HG03378 (cell line): ENCODE results near the gene LTBP4.
"Not testable (repeated sequence)": the region's sequence is repeated elsewhere in the genome, so short reads cannot be mapped to it uniquely, and the experiment has no call there.

Experiments used
- ATAC-seq: cut with Tn5 transposase; IDR thresholded peaks from one replicate; pipeline ENCODE4 v1.9.1; 2021; ENCODE audit warnings: mild to moderate bottlenecking, moderate library complexity; ENCODE audit not compliant: unreplicated experiment

The LTBP4 gene

DNA sequence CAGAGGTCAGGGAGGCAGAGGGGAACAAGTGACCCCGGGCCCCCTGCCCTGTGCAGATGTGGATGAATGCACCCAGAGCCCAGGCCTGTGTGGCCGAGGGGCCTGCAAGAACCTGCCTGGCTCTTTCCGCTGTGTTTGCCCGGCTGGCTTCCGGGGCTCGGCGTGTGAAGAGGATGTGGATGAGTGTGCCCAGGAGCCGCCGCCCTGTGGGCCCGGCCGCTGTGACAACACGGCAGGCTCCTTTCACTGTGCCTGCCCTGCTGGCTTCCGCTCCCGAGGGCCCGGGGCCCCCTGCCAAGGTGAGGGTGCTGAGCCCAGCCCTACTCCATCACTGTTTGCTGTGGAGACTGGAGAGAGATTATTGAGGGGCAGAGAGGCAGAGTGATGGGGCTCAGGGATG, 9.9 kb downstream of the LTBP4 start:
- ATAC-seq = no peak

DNA sequence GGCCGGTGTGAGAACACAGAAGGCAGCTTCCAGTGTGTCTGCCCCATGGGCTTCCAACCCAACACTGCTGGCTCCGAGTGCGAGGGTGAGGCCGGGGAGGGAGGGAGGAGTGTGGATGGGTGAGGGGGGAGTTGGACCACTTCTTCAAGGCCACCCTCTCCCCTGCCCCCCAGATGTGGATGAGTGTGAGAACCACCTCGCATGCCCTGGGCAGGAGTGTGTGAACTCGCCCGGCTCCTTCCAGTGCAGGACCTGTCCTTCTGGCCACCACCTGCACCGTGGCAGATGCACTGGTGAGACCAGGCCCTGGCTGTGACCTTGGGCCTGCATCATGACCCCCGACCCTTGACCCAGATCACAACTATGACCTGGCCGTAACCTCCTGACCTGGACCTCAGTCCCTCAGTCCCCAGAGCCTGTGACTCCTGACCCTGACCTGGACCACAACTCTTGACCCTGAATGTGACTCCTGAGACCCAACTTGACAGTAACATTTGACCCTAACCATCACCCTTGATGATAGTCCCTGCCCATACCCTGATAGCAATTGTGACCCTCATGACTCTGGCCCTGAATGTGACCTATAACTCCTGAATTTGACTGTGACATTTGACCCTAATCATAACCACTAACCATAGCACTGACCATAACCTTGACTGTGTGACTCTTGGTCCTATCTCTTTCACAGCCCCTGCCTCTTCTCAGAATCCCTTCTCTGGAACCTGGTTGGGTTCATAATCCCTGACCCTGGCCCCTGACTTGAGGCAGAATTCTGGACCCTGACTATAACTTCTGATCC, 10.9 kb downstream of the LTBP4 start:
- no peak for ATAC-seq

DNA sequence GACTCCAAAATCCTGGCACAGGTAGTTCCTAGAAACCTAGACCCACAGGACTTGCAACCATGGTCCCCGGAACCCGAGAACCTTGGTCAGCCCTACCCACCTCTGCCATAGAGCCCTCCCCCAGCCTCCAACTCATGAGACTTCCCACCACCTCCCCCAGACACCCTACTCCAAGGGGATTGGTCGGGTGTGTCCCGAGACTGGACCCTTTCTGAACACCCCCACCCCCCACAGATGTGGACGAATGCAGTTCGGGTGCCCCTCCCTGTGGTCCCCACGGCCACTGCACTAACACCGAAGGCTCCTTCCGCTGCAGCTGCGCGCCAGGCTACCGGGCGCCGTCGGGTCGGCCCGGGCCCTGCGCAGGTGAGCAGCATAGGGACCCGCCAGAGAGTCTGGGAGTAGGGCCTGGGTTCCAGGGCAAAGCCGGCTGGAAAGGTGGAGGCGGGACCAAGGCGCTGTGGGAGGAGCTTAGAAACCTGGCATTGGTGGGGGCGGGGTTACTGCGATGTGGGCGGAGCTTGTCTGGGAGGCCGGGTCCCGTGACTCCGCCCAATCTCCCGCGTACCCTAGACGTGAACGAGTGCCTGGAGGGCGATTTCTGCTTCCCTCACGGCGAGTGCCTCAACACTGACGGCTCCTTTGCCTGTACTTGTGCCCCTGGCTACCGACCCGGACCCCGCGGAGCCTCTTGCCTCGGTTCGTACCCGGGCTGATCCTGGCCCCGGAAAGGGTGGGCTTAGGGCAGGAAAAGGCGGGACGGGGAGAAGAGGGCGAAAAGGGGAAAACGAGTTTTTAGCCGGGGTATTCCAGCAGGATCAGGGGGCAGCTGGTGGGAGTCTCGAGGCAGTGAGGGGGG, 11.9 kb downstream of the LTBP4 start:
- no peak for ATAC-seq

DNA sequence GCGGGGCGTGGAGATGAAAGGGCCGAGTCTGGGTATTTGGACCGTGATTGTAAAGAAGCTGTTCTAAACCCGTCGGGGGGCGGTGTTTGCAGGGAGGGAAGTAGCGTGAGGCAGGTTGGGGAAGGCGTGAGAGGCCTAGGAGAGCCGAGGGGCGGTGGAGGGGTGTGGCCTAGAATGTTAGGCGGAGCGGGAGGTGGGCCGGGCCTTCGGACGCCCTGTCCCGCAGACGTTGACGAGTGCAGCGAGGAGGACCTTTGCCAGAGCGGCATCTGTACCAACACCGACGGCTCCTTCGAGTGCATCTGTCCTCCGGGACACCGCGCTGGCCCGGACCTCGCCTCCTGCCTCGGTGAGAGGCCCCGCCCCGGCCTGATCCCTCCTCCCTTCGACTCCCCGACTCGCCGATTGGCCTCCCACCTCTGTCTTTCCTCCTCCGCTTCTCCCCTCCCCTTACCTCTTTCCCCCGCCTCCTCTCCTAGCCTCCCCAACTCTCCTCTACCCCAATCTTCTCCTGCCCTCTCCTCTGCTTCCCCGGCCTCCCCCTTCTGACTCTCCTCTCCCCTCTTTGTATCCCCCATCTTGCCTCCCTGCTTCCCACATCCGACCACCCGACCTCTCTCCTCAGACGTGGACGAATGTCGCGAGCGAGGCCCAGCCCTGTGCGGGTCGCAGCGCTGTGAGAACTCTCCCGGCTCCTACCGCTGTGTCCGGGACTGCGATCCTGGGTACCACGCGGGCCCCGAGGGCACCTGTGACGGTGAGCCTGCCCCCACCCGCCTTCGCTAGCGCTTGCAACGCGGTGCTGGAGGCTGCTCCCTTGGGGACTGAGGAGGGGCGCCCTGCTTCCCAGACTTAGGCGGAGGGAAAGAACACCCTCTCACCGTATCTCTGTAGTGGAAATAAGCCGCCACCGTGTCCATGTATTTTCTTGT, 12.8 kb downstream of the LTBP4 start:
- no peak for ATAC-seq

DNA sequence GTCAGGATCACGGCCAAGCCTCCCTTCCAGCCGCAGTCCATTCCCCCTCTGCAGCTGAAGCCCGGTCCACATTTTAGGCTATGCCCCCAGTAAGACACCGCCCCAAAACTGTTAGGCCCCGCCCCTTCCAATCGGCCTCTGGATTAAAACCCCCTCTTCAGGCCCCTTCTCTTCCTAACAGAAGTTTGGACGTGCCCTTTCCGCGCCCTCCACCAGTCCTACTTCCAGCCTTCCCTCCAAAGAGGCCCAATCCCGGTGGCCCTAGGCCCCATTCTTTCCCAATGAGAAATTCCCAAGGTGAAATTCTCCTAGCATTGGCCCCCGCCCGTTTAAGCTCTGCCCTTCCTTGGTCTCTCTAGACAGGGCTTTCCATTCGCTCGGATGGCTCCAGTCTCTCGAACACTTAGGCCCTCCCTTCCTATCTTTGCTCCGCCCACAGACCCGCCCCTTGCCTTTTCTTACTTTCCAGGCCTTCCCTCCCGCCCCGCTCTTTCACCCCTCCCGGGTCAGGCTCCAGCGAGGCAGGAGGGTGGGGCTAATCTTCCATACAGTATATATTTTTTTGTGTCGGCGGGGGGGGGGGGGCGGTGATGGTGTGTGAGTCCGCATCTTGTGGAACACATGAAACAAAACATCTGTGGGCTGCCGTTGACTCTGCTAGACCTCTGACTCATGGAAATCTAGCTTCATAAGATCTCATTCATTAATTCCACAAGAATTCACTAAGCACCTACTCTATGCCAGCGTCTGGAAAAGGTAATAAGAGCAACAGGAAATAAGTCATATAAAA, 13.6 kb downstream of the LTBP4 start:
- no peak for ATAC-seq

DNA sequence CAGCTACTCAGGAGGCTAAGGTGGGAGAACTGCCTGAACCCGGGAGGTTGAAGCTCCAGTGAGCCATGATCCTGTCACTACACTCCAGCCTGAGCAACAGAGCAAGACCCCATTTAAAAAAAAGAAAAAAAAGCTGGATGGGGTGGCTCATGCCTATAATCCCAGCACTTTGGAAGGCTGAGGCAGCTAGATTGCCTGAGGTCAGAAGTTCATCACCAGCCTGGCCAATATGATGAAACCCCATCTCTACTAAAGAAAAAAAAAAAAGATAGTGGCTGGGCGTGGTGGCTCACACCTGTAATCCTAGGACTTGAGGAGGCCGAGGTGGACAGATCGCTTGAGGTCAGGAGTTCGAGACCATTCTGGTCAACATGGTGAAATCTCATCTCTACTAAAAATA, 15.0 kb downstream of the LTBP4 start:
- no peak for ATAC-seq

DNA sequence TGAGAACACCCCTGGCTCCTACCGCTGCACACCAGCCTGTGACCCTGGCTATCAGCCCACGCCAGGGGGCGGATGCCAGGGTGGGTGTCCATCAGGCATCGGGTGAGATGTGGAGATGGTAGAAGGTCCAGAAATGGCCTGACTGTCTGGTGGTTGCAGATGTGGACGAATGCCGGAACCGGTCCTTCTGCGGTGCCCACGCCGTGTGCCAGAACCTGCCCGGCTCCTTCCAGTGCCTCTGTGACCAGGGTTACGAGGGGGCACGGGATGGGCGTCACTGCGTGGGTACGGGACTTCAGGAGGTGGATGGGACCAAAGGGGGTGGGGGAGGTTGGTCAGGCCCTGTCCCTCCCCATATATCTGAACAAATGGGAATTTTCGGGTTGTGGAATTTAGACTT, 15.8 kb downstream of the LTBP4 start:
- ATAC-seq = no peak

DNA sequence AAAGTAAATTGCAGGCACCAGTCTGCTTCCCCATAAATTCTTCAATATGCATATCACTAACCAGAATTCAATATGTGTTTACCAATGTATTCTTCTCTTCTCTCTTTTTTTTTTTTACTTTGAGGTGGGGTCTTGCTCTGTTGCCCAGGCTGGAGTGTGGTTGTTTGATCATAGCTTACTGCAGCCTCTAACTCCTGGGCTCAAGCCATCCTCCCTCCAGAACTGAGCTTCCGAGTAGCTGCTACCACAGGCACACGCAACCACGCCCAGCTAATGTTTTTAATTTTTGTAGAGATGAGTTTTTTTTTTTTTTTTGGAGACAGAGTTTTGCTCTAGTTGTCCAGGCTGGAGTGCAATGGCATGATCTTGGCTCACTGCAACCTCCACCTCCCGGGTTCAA, 16.8 kb downstream of the LTBP4 start:
- ATAC-seq = no peak

DNA sequence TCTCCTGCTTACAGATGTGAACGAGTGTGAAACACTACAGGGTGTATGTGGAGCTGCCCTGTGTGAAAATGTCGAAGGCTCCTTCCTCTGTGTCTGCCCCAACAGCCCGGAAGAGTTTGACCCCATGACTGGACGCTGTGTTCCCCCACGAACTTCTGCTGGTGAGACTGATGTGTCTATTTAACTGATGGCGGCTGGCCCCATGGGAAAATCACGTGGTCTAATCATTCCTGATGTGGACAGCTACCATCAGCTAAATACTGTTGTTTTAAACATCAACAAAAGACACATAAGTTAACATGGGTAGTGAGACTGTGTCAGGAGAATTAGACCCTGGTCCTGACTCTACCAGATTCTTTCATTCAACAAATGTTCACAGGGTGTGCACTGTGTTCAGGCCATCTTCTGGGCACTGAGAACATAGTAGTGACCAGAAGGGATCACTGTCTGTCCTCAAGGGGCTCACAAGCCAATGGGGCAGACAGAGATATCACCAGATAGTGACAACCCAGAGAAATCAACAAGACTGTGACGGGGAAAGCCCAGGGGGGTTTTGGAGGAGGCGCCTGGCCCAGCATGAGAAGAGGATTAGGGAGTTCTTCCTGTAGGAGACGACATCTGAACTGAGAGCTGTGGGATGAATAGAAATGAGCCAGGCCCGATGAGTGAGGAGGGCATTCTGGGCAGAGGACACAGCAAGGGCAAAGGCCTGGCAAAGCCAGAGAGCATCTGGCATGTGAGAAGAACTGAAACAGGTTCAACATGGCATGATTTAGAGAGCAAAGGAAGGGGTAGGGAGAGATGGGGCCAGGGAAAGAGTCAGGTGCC, 18.4 kb downstream of the LTBP4 start:
- no peak for ATAC-seq

DNA sequence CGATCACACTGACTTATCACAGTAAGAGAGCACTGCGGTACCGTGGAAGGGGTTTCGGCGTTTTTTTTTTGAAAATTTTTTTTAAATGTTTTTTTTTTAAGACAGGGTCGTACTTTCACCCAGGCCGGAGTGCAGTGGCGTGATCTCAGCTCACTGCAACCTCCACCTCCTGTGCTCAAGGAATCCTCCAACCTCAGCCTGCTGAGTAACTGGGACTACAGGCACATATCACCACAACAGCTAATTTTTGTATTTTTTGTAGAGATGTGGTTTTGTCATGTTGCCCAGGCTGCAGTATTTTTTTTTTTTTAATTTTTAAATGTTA, 19.0 kb downstream of the LTBP4 start:
- no peak for ATAC-seq

DNA sequence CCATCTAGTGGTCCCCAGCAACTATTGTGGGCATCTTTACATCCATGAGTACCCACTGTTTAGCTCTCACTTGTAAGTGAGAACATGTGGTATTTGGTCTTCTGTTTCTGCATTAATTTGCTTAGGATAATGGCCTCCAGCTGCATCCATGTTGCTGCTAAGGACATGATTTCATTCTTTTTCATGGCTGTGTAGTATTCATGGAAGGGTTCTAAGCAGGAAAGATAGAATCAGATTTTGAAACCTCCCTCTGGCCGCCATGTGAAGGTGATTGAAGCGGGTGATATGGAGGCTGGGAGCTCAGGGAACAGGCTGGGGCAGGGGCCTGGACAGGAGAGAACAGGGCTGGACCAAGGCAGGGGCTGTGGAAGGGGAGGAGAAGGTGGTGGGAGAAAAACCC, 20.1 kb downstream of the LTBP4 start:
- ATAC-seq = no peak

DNA sequence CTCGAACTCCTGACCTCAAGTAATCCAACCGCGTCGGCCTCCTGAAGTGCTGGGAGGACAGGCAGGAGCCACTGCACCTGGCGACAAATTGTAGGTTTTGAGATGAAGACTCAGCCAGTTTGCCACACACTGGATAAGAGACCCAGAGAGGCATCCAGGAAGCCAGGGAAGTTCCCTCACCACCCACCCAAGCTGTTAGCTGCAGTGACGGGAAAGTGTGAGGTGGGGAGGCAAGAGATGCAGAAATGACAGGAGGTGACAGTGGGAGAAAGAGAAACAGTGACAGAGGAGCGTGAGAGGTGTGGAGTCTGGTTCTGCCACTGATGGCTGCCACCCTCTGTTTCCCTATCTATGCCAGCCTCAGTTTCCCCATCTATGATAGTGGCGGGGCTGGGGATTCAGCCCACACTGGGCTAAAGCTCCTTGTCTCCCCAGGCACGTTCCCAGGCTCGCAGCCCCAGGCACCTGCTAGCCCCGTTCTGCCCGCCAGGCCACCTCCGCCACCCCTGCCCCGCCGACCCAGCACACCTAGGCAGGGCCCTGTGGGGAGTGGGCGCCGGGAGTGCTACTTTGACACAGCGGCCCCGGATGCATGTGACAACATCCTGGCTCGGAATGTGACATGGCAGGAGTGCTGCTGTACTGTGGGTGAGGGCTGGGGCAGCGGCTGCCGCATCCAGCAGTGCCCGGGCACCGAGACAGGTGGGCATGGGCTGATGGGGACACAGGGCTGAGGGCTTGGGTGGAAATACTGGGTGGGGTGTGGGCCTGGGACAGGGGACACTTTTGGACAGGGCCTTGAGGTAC, 21.0 kb downstream of the LTBP4 start:
- no peak for ATAC-seq

DNA sequence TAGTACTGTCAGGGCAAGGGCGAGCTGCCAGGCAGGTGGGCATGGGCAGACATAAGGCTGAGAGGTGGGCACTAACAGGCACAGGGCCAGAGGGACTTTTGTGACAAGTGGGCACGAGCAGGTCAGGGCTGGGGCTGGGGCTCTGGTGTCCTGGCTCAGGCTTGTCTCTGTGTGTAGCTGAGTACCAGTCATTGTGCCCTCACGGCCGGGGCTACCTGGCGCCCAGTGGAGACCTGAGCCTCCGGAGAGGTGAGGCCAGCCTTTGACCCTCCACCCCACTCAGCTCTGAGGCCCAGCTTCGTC, 21.6 kb downstream of the LTBP4 start:
- no peak for ATAC-seq

DNA sequence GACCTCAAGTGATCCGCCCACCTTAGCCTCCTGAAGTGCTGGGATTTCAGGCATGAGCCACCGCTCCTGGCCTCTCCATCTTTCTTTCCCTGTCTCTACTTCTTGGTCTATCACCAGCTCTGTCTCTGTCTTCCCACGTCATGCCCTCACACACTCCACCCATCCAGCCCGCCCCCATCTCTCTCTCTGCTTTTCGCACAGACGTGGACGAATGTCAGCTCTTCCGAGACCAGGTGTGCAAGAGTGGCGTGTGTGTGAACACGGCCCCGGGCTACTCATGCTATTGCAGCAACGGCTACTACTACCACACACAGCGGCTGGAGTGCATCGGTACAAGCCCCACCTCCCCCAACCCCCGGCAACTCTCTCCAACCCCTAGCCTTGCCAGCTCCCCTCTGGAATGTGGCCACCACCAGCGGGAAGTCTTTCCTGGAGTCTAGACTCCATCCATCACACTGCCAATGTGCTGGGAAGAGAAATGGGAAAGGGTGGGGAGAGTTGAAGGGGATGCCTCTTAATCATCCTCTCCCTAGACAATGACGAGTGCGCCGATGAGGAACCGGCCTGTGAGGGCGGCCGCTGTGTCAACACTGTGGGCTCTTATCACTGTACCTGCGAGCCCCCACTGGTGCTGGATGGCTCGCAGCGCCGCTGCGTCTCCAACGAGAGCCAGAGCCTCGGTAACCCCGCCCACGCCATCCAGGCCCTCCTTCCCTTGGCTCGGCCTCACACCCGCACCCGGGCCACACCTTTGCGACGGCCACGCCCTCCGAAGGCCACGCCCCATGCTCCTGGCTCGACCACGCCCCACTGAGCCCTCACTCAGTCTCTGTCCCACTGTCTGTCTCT, 22.5 kb downstream of the LTBP4 start:
- ATAC-seq = no peak

DNA sequence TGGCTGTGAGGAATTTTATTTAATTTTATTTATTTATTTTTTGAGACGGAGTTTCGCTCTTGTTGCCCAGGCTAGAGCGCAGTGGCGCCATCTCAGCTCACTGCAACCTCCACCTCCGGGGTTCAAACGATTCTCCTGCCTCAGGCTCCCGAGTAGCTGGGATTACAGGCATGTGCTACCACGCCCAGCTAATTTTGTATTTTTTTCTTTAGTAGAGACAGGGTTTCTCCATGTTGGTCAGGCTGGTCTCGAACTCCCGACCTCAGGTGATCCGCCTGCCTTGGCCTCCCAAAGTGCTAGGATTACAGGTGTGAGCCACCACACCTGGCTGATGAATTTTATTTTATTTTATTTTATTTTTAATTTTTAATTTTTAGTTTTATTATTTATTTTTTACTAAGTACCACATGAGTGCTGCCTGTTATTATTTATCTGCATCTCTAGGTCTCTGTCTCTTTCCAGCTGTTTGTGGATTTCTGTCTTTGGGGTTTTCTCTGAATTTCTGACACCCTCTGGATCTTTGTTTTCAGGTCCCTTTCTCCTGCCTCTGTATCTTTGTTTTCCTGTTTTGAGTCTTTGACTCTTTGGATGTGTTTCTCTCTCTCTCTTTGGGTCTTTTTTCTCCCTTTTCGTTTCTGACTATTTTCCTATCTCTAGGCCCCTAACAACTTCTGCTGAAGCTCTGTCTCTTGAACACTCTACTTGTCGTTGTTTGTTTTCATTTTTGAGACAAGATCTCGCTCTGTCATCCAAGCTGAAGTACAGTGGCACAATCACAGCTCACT, 23.4 kb downstream of the LTBP4 start:
- not testable (repeated sequence) for ATAC-seq

DNA sequence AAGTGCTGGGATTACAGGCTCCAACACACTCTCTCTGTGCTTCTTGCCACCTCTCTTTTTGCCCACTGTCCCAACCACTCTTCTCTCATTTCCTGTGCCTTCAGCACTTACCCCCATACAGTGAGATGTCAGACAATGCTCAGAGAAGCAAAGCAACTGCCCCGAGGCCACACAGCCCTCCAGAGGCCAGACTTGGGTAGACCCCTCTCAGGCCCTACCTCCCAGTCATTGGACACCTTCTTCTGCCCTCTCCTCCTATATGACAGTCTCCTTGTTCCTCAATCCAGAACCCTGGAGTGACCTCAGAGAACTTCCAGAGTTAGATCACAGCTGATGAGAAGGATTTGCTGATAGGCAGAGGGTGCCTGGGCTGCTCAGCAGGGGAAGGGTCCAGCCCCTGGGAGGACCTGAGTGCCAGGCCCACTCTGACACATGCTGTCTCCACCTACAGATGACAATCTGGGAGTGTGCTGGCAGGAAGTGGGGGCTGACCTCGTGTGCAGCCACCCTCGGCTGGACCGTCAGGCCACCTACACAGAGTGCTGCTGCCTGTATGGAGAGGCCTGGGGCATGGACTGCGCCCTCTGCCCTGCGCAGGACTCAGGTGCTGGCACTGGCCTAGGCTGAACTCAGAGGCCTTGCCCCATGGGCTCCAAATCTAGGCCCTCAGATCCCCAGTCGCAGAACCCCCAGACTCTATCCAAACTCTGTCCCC, 24.4 kb downstream of the LTBP4 start:
- ATAC-seq = no peak

DNA sequence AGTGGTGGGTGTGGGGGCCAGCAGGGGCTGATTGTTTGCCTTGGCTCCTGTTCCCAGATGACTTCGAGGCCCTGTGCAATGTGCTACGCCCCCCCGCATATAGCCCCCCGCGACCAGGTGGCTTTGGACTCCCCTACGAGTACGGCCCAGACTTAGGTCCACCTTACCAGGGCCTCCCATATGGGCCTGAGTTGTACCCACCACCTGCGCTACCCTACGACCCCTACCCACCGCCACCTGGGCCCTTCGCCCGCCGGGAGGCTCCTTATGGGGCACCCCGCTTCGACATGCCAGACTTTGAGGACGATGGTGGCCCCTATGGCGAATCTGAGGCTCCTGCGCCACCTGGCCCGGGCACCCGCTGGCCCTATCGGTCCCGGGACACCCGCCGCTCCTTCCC, 25.7 kb downstream of the LTBP4 start:
- ATAC-seq = no peak
